HTERT RPE-1 (cell line): ENCODE data around the gene PSMB5.

Experiments used
- in situ Hi-C: fragments of 300-500 bp; cut with MboI; formaldehyde crosslinking; loops from 4 replicates; pipeline ENCODE4 v1.14.3; 2020; ENCODE audit warnings: low sequenced_read_pairs

Gene PSMB5

DNA sequence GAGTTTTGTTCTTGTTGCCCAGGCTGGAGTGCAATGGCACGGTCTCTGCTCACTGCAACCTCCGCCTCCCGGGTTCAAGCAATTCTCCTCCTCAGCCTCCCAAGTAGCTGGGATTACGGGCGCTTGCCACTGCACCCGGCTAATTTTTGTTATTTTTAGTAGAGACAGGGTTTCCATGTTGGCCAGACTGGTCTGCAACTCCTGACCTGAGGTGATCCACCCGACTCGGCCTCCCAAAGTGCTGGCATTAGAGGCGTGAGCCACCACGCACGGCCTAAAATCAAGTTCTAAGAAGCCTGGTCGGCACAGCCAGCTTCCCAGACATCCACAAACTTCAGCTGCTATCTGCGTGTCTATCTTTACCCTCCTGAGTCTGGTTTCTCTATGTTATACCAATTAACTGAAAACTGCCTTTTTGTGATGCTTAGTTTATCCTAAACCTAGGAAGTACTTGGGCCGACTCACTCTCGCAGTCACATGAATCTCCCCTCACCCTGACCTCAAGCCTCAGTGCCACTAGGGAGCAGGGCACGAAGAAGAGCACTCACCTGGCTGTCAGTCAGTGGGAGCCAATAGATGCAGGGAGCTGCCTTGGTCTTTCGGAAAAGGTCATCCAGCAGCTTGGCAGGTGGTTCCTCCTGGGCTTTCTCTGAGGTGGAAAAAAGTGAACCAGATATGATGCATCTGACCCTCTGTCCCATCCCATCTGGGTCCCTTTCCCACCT, 26.0 kb upstream of the PSMB5 start:
- in situ Hi-C loops: no loop called here

DNA sequence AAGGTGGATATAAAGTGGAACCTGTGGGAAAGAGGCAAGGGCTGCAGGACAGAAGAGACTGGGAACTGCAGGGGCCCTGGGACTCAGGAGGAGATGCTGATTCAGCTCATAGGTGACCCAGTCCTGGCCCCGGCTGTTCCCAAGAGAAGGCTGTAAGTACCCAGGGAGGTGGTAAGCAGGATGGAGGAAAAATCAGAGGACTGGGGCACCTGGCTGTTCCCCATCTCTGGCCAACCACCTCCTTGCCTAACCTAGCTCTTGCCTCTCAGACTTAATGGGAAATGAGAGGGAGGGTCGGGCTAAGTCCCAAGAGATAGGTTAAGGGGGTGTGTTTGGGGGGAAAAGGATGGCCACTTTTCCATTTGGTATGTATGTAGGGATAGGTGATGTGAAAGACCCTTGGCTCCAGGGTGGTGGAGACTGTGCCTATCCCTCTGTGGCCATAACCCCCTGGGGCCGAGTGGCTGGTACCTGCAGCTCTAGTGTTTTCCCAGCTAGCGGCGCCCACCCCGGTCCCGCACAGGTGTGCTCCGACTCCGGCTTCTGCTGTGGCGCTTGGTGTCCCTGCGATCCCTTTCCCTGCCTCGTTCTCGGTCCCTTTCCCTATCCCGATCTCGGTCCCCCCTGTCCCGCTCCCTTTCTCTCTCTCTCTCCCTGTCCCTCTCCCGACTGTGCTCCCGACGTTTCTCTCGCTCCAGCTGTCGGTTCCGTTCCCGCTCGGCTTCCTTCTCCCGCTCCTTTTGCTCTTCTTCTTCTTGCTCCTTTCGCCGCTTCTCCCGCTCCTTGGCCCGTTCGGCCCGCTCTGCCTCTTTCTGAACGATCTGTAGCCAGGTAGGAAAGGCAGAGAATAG, 24.2 kb upstream of the PSMB5 start:
- in situ Hi-C loops: no loop called here

DNA sequence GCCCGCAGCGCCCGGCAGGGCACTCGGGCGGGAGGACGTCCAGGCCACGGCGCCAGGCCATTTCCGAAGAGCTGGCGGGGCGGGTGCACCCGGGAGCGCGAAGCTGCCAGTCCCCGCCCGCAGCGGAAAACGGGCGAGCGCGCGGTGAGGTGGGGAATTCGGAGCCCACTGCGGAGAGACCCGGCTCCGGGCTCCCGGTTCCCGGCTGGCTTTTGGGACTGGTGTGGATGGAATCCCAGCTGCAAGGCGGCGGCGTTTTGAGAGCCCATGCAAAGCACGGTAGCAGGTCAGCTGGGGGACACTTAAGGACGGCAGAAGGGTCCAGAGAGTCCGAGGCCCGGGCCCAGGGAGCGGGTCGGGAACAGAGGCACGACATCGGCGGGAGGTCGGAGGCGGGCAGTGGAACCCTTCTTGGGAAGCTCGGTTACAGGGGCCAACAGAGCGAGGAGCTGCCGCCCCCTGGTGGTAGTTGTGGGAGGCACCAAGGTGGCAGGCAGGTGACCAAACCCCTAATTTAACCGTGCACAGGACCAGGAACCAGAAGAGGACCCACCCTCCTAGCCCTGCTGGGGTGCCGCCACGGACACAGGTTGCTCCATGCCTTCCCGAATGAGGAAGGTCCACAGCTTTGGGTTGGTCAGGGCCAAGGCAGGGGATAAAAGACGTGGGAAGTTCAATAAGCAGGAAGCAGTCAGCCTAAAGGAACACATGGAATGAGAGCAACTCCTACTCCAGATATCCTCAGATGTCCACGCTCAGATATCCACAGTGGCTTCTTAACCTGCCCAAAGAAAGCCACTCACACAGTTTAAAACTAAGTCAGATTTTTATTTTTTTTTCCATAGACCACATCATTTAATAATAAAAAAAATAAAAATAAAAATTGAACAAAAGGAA, 23.3 kb upstream of the PSMB5 start:
- in situ Hi-C loops: no loop called here

DNA sequence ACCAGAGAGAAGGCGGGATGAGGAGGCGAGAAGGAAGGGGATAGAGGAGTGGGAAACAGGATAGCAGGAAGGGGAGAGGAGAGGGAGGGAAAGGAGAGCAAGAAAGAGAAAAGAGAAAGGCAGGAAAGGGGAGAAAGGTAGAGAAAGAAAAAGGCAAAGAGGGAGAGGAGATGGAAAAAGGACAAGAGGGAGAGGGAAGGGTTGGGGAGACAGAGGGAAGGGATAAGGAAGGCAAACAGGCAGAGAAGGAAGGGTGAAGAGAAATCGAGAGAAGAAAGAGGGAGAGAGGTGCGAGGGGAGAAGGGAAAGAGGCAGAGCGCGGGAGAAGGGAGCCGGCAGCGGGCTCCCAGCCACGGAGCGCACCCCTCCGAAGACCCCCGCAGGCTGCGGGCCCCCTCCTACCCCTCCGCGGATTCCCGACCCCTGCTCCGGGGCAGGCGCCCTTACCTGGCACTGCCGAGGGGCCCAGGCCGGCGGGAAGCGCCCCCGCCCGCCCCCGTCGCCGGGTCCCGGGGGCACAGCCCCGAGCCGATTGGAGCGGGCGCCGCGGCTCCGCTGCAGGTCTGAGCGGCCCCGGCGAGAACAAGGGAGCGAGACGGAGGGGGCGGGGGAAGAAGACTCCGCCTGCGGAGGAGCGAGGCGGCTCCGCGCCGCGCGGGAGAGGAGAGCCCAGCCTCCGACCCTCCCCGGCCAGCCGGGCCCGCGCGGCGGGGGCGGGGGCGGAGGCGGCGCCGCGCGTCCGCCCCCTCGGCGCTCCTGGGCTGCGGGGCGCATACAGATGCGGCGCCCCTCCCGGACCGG, 22.5 kb upstream of the PSMB5 start, which contains the start of gene CDH24:
CDH24 (minus strand) TSS at position 565 of the 801 bp plus-strand sequence. CDS start 1,787 bp downstream, outside the sequence.
- in situ Hi-C loops: no loop called here

DNA sequence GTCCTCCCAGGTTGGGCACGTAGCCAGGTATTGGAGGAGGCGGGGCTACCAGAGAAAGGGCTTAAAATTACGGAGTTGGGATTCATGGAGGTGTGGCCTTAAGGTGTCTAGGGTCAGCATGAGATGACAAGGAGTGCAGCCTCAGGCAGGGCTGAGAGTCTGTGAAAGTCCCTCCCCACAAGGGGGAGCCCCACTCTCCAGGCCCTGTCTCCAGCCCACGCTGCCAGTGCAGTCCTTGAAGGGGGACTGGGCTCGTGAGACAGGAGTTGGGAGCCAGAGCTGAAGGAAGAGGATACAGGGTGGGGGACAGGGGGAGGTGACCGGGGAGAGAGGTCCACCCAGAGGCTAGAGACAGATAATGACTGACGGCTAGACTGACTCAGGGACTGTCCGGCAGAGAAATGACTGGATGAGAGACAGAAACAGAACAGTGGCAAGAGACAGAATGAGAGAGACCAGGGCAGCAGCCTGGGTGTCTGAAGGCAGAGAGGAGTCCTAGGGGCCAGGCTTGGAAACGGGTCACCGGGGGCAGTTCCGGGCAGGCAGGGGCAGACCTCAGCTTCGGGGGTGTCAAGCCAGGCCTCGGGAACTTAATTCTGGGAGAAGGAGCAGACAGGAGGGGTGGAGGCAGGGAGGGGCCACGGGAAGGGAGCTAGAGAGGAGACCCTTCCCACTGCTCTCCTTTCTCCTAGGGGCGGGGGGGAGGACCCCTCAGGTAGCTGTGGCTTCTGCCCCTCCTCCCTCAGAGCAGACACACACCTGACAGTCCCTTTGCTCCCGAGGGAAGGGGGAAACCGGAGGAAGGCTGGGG, 21.6 kb upstream of the PSMB5 start:
- in situ Hi-C loops: no loop called here

DNA sequence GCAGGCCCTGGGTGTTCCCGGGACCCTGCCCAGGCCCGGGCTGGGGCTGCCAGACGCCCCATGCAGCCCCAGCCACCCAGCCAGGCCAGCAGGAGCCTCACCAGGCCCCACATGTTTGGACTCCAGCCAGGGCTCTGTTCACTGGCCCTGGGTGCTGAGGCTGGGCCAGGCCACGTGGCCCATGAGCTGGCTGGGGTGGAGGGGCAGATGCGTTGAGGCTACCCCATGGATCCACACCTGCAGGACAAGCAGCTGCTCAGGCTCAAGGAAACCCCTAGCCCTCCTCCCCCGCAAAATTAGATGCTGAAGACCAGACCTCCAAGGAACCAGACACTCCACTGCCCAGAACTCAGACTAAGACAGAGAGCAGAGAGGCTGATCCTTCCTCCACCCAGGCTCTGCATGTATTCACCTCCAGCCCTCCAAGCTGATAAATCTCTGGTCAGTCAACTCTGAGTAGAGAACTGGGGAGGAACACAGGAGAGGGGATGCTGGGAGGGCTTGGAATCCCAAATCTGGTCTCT, 21.0 kb upstream of the PSMB5 start:
- in situ Hi-C loops: no loop called here

DNA sequence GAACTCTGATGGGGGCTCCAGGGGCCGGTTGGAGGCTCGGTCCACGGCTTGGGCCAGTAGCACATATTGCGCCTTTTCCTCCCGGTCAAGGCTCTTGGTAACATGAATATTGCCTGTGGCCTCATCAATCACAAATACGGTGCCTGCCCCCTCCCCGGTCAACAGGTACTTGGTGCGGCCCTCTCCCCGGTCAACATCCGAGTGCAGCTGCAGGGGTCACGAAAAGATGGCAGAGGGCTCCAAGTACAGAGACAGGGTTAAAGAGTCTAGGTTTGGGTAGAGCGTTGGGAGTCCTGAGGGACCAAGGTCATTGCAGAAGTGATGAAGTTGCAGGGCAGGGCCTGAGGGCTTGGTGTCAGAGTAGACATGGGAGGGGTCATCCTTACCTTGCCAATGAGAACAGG, 20.4 kb upstream of the PSMB5 start:
- in situ Hi-C loops: no loop called here

DNA sequence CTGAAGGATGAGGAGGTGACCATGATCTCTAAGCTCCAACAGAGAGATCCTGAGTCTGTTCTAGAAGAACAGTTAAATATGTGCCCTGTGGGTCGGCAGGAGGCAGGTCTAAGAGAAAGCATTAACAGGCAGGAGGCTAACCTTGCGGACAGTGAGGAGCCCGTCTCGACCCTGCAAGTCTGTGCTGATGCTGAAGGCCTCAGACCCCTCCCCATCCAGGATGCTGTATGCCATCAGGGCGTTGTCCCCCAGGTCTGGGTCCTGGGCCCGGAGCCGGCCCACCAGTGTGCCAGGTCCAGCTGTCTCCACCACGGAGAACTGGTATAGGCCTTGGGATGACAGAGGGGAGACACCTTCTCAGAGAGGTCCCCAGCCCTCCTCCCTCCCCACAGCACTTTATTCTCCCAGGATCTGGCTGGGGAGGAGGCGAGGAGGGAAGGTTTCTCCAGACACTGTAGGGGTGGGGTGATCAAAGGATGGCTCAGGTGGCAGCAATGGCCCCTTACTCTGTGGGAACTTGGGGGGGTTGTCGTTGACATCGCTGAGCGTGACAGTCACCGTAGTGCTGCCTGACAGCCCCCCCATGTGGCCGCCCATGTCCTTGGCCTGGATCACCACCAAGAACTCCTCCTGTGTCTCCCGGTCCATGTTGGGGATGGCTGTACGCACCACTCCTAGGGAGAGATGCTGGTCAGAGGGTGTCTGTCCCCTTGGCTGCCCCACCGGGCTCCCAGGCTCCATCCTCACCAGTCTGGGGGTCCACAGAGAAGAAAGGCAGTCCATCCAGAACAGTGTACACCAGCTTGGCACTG, 19.5 kb upstream of the PSMB5 start:
- in situ Hi-C loops: no loop called here

DNA sequence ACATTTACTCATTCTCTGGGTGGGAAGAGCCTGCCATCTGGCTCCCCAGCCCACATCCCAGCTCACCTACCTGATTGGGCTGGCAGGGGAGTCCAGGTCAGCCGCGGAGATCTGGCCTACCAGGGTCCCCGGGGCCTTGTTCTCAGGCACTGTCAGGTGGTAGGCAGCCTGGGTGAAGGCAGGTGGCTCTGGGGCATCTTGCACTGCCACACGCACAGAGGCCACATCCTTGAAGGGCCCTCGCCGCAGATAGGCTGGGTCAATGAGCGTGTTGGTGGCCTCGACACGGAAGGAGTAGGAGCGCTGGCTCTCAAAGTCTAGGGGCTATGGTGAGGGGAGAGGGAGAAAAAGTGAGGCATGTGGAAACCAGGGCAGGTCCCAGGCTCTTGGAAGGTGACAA, 18.7 kb upstream of the PSMB5 start:
- in situ Hi-C loops: no loop called here

DNA sequence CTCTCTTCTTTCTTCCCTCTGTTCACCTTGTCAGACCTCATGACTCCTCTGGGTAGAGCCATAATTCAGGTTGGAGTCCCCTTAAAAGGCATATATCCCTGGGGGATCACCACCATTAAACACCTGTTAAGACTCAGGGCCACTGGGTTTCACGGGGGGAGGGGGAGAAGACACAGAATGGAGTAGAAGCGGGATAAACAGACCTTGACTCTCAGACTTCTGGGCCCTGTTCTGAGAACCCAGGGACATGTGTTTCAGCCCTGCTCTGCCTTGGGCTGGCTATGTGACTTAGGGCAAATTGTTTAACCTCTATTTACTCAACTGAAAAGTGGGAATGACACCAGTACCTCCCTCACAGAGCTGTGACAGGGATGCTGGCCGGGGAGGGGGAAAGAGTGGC, 18.0 kb upstream of the PSMB5 start:
- in situ Hi-C loops: no loop called here

DNA sequence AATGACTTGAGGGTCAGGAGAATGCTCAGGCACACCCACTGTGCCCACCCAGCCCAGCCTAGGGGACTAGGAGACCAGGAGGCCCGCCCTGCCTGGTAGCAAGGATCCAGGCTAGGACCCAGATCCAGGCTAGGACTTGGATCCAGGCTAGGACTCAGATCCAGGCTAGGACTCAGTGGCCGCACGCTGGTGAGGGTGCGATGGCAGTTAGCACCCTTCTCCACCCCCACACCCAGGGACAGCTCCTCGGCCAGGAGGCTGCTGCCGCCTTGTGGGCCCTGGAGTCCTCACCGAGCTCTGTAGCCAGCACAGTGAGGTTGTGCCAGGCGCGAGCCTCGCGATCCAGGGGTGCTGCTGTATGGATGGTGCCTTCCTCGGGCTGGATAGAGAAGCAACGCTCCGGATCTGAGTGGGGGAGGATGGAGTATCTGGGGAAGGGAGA, 17.5 kb upstream of the PSMB5 start:
- in situ Hi-C loops: no loop called here

DNA sequence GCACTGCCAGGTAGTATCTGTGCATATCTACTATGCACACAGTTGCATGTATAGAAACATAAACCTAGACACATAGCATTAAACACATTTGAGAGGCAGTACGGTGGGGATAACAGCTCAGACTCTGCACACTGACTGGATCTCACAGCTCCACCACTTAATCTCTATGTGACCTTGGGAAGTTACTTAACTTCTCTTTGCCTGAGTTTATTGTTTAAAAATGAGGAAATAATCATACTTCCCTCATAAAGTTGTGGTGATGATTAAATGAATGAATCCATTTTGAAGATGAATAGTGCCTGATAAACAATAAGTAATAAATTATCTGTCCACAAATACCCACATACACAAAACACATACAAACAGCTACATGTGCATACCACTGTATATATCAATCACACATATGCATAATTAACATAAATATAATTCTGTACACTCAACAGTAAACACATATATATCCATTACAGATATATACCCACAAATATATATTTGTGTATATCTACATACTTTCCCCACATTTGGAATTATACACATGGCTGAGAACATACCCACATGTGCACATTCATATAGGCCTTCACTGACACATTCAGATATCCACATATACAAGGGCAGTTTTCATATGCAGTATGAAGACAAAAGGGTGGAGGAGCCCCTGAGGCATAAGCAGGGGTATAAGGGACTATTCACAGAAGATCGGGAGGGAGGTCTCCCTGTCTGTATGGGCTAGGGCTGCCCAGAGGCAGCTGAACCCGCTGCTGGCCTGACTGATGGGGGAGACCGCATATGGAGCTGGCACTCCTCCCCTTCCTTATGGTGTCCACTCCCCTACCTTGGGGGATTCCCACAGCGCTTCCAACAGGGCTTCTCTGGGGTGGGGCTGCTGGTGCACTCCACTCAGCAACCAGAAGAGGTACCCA, 16.7 kb upstream of the PSMB5 start:
- in situ Hi-C loops: no loop called here

DNA sequence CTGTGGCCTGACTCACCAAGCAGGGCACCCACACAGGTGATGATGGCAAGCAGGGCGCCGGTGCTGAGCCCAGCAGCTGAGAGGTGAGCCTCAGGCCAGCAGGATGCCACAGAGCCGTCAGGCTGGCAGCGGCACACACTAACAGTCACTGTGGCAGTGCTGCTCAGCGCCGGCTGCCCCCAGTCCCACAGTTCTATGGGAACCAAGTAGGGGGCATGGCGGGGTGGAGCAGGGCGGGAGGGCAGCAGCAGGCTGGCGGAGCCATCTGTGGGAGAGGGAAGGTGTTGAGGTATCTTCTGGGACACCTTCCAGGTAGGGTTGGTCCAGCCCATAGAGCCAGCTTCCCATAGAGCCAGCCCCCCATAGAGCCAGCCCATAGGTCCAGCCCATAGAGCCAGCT, 14.3 kb upstream of the PSMB5 start:
- in situ Hi-C loops: no loop called here

DNA sequence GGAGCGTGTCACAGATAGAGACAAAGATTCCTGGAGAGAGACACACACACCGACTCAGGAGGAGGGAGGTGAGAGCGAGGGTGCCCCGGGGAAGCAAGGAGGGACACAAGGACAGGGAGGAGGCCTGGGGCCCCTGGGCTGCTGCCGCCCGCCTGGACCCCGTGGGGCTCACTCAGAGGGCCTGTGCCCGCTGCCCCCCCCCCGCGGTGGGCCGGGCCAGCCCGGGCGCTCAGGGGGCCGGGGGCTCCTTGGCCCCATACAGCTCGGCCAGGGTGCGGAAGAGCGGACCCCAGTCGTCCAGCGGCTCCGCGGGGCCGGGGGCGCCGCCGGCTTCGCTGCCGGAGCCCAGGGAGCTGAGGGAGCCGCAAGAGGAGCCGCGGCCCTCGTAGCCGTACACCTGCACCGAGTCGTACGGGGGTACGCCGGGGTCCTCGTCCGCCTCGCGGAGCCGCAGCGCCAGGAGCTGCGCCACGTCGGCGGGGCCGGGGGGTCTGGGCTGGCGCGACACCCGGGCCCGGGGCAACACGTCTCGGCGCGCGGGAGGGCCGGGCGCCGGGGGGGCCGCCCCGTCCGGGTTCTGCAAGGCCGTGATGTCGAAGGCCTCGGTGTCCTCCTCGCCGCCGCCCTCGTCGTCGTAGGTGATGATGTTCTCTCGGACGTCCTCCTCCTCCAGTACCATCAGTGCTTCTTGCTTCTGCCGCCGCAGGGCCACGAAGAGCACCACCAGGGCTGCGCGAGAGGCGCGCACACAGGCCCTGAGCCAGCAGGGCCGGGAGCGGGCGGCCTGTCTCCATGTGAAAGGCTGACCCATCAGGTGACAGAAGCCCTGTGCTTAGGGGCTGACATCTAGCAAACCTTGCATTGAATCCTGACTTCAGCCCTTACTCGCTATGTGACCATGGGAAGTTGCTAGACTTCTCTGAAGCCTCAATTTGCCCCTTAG, 13.3 kb upstream of the PSMB5 start:
- in situ Hi-C loops: no loop called here

DNA sequence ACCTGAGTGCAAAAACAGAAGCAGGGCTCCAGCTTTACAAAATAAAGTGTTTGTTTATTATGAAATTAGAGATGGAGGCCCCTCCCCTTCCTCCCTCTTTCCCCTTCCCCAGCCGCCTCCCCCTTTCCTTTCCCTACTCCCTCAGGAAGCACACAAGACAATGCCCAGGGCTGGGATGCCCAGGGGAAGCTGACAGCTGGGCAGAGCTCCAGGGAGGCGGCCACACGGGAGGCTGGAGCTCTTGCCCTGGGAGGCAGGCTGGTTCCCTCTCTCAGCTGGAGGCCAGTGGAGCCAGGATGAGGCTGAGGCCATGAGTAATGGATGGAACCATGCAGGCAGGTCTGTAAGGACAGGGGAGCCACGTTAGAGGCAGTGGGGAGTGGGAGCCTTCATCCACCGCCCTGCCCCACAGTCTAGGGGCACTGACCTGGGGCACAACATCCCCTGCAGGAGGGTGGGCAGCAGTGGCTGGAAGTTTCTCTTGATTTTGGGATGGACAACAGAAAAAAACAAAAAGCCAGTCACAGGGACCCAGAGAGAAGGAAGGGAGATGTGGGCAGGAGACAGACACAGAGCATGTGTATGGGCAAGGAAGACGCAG, 12.4 kb upstream of the PSMB5 start:
- in situ Hi-C loops: no loop called here
